Measurements from ENCODE around the gene GRIN3B.

GRIN3B gene

GRCh38 chr19:990119-990571 lies 10.1 kb upstream of the GRIN3B start:
- FAIRE-seq: no peak

GRCh38 chr19:990746-991145 lies 9.5 kb upstream of the GRIN3B start:
- TF ChIP-seq POLR2A (IDR thresholded peaks at IDR 0.05; ENCODE audit: low read depth, low read length): no peak
- no peak for FAIRE-seq
- DNase-seq (ENCODE audit: insufficient read length, low spot score): no peak

More at GRCh38 chr19:990119-990571, 10.1 kb upstream of the GRIN3B start:
- no peak for DNase-seq (ENCODE audit: insufficient read length, low spot score)
- TF ChIP-seq POLR2A (IDR thresholded peaks at IDR 0.05; ENCODE audit: low read depth, low read length): no peak

- TF ChIP-seq POLR2A (IDR thresholded peaks at IDR 0.05; ENCODE audit: low read depth, low read length): no peak
- no peak for DNase-seq (ENCODE audit: insufficient read length, low spot score)
- no peak for FAIRE-seq
Measured at GRCh38 chr19:991174-991931, 8.9 kb upstream of the GRIN3B start.

GRCh38 chr19:991932-992669 lies 8.1 kb upstream of the GRIN3B start:
- no peak for DNase-seq (ENCODE audit: insufficient read length, low spot score)
- no peak for TF ChIP-seq POLR2A (IDR thresholded peaks at IDR 0.05; ENCODE audit: low read depth, low read length)
- no peak for FAIRE-seq

- TF ChIP-seq POLR2A (IDR thresholded peaks at IDR 0.05; ENCODE audit: low read depth, low read length): no peak
- DNase-seq (ENCODE audit: insufficient read length, low spot score) (no peak), FAIRE-seq (no peak)
Measured at GRCh38 chr19:992670-993055, 7.6 kb upstream of the GRIN3B start.

GRCh38 chr19:993361-993830 lies 6.8 kb upstream of the GRIN3B start:
- FAIRE-seq: no peak
- no peak for TF ChIP-seq POLR2A (IDR thresholded peaks at IDR 0.05; ENCODE audit: low read depth, low read length)

GRCh38 chr19:993831-994393 lies 6.3 kb upstream of the GRIN3B start:
- TF ChIP-seq POLR2A (IDR thresholded peaks at IDR 0.05; ENCODE audit: low read depth, low read length): no peak
- DNase-seq (ENCODE audit: insufficient read length, low spot score) (no peak), FAIRE-seq (no peak)

More at GRCh38 chr19:993361-993830, 6.8 kb upstream of the GRIN3B start:
- DNase-seq (ENCODE audit: insufficient read length, low spot score): no peak

- no peak for DNase-seq (ENCODE audit: insufficient read length, low spot score)
- FAIRE-seq: no peak
- TF ChIP-seq POLR2A (IDR thresholded peaks at IDR 0.05; ENCODE audit: low read depth, low read length): no peak
Measured at GRCh38 chr19:994516-994915, 5.7 kb upstream of the GRIN3B start.

- no peak for FAIRE-seq
- TF ChIP-seq POLR2A (IDR thresholded peaks at IDR 0.05; ENCODE audit: low read depth, low read length): no peak
- DNase-seq (ENCODE audit: insufficient read length, low spot score): no peak
Measured at GRCh38 chr19:995051-995827, 5.0 kb upstream of the GRIN3B start.

- DNase-seq (ENCODE audit: insufficient read length, low spot score): no peak
- FAIRE-seq: no peak
- no peak for TF ChIP-seq POLR2A (IDR thresholded peaks at IDR 0.05; ENCODE audit: low read depth, low read length)
Measured at GRCh38 chr19:996051-996838, 4.0 kb upstream of the GRIN3B start.

GRCh38 chr19:998064-998463 lies 2.2 kb upstream of the GRIN3B start:
- no peak for TF ChIP-seq POLR2A (IDR thresholded peaks at IDR 0.05; ENCODE audit: low read depth, low read length)
- no peak for FAIRE-seq
- no peak for DNase-seq (ENCODE audit: insufficient read length, low spot score)

GRCh38 chr19:999379-999719 lies 870 bp upstream of the GRIN3B start:
- FAIRE-seq (no peak), DNase-seq (ENCODE audit: insufficient read length, low spot score) (no peak)
- TF ChIP-seq POLR2A (IDR thresholded peaks at IDR 0.05; ENCODE audit: low read depth, low read length): no peak

Data from H54 (cell line).